KOPT-K1 (cell line): ENCODE measurements around the gene FBXL20.
A peak's percentile ranks its signal among the peaks of the same experiment; 100 is the strongest.

ENCODE experiments used
- H3K27ac ChIP-seq: fragments of 200-600 bp; sonication (generic); 2 replicates; pipeline ENCODE4 v1.5.1; 2016; ENCODE audit warnings: antibody characterized with exemption, mild to moderate bottlenecking, low read depth, low read length; ENCODE audit not compliant: poor library complexity, severe bottlenecking
- H3K36me3 ChIP-seq: fragments of 200-600 bp; sonication (generic); 2 replicates; pipeline ENCODE4 v1.5.1; 2017; ENCODE audit warnings: antibody characterized with exemption, mild to moderate bottlenecking, low read length, moderate library complexity; ENCODE audit not compliant: insufficient read depth
- H3K9me3 ChIP-seq: fragments of 200-600 bp; sonication (generic); 2 replicates; pipeline ENCODE4 v1.5.1; 2017; ENCODE audit warnings: antibody characterized with exemption, low read length, mild to moderate bottlenecking; ENCODE audit not compliant: insufficient read depth, poor library complexity, severe bottlenecking

Gene FBXL20

DNA sequence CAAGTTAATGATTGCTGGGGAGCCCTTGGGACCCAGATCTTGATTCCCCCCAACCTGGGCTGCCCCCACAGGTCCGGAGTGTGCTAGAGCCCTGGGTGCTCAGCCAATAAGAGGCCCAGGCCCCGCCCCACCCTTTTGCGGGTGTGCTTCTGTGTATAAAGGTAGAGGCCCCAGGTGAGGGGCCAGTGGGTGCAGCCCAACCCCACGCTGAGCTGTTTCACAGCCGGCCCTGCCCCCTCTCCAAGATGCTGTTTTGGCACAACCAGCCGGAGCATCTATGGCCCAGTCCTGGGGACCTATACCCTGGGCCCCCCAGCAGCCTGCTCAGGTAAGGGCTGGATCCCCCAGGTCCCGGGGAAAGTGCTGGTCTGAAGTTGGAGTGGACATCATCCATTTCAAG, 163.8 kb downstream of the FBXL20 start:
- Histone ChIP-seq H3K36me3 (no peaks in the 10 kb centered on the region), H3K9me3 (no peaks in the 10 kb centered on the region), H3K27ac (peak overlapping the region; percentile 59)

DNA sequence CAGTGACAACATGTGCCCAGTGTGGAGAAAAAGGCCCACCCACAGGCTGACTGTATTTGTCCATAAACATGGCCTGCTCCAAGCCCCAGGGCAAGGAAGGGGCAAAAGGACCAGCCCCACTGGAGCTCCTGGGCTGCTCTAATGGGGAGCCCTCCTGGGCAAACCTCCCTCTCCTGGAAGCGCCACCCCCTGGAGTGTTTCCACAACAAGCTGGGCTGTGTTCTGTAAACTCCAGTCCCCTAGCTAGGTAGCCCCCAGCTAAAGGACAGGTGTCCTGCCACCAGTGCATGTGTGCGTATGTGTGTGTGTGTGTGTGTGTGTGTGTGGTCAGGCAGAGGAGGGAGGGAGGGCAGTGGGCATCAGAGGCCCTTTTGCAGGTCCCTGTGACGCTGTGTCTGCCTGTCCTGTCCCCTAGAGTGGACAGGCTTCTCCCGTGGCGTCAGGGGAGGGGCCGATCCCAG, 164.4 kb downstream of the FBXL20 start:
- Histone ChIP-seq H3K36me3 (no peaks in the 10 kb centered on the region), H3K9me3 (no peaks in the 10 kb centered on the region), H3K27ac (no peak overlapping the region)

DNA sequence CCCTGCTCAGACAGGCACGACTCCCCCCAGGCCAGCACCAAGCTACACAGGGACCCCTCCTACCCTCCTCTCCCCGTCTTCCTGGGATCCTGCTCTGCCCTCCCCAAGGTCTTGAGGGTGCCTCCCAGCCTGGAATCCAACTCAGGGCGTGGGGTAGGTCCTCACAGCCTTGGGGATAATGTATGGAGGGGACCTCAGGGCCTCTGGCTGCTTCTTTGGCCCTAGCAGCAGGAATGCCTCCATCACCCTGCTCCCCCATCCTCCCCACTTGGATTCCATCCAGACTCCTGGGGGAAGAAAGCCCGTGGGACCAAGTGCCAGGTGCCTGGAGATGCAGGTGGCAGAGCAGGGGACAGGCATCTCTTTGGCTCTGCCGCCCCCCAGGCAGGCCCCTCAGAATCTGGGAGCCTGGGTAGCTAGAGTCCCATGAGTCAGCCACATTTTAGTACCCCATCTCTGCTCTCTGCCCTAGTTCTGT, 164.9 kb downstream of the FBXL20 start:
- no peaks in the 10 kb centered on the region for H3K36me3 ChIP-seq
- H3K9me3 ChIP-seq: no peaks in the 10 kb centered on the region
- H3K27ac ChIP-seq: no peak overlapping the region

DNA sequence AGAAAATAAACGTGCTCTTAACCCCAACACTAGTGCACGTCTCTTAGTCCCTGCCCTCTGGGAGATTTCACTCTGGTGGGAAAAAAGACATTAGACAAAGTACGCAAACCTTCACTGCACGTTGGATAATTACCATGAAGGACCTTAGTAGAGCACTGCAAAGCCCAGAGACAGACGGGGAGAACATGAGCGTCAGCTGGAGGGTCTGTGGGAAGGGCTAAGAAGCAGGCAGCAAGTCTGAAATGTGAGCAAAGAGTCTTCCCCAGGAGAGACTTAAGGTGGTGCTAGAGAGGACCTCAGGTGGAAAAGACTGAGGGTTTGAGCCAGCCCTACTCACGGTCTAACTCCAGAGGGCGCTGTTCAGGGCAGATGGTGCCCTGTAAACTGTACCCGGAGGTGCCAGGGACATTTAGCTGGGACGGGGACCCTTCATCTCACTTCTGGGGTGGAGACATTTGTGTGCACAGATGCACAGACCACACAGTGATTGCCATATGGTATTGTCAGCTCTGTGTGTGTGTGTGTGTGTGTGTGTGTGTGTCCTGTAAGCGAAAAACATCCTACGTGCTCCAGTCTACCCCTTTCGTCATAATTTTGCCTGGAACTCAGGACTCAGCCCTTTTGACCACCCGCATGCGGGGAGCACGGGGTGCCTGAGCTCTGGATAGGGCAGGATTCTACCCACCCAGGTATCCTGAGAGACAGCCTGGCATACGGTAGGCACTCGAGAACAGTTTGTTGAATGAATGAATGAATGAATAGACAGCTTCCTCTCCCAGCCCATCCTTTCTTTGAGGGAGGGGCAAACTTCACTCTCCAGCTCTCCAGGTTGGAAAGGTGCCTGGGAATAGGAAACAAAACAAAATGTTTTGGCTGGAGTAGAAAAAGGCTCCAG, 165.6 kb downstream of the FBXL20 start:
- Histone ChIP-seq H3K36me3 (no peaks in the 10 kb centered on the region), H3K27ac (no peak overlapping the region)

DNA sequence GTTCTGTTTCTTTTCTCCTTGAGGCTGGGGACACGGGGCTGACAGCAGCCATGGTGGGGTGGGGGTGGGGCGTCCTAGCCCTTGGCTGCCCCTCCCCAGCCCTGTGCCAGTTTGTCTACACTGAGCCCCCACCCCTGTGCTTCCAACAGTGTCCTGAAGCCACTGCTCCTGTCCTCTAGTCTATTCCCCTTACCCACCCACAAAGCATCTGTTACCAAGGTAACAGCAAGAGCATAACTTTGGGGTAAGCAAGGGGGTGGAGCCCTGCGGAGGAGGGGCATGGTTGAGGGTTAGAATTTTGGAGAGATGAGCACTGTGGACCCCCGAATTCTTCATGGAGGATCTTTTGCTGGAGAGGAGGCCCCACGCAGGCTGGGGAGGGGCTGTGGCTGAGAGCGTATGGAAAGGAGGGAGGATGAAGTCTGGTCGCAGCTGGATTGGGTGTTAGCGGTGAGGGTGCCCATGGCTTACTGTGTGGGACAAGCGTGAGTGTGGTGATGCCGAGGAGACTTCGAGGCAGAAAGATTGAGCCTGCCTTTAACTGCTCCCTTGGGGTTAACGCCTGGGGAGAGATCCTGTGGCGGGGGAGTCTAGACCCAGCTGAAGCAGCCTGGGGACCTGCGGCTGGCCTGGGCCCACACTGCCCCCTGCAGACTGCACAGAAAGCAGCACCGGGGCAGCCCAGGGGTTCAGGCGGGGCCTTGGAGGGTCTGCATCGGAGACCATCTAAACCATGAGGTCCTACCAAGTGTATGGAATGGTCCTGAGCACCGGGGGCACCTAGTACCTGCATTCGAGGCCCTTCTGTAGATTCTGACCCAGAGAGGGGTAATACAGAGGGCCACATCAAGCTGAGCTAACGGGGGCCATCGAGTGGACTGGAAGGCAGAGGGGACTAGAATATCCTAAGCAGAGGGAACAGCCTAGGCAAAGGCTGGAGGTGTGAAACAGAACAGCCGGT, 169.6 kb downstream of the FBXL20 start:
- H3K9me3 ChIP-seq: no peaks in the 10 kb centered on the region
- H3K36me3 ChIP-seq: no peaks in the 10 kb centered on the region
- no peak overlapping the region for H3K27ac ChIP-seq

More for the DNA sequence above, 165.6 kb downstream of the FBXL20 start:
- H3K9me3 ChIP-seq: no peaks in the 10 kb centered on the region

DNA sequence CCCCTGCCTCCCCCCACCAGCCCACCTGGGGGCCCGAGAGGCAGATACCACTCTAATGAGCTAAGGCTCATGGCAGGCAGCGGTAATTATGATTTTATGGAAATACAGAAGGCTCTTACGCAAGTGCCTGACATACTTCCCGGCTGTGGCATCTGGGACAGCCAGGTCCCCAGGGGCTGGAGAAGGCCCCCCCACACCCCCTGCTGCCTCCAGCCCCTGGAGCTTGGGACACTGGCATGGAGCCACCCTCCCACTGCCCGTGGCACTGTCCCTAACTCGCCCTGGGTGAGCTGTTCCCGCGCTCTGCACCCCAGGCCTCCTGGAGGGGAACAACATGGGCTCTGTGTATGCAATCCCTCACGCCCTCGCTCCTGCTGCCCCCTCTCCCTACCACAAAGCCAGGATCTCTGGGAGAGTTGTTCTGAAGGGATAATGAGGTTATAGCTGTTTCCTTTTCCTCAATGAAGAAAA, 170.3 kb downstream of the FBXL20 start:
- H3K9me3 ChIP-seq: no peaks in the 10 kb centered on the region
- H3K36me3 ChIP-seq: no peaks in the 10 kb centered on the region
- H3K27ac ChIP-seq: no peak overlapping the region

DNA sequence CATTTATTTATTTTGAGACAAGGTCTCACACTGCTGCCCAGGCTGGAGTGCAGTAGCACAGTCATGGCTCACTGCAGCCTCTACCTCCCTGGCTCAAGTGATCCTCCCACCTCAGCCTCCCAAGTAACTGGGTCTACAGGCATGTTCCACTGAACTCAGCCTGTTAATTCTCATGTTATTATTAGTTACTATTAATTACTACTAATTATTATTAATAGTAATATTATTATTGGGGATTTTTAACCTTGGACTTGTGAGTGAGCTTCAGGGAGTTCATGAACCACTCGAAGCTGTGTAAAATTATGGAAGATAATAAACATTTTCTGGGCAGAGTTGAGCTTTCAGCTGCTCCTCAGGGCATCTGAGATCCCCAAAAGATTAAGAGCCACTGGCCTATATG, 171.1 kb downstream of the FBXL20 start:
- Histone ChIP-seq H3K36me3 (no peaks in the 10 kb centered on the region), H3K9me3 (no peaks in the 10 kb centered on the region), H3K27ac (no peak overlapping the region)

DNA sequence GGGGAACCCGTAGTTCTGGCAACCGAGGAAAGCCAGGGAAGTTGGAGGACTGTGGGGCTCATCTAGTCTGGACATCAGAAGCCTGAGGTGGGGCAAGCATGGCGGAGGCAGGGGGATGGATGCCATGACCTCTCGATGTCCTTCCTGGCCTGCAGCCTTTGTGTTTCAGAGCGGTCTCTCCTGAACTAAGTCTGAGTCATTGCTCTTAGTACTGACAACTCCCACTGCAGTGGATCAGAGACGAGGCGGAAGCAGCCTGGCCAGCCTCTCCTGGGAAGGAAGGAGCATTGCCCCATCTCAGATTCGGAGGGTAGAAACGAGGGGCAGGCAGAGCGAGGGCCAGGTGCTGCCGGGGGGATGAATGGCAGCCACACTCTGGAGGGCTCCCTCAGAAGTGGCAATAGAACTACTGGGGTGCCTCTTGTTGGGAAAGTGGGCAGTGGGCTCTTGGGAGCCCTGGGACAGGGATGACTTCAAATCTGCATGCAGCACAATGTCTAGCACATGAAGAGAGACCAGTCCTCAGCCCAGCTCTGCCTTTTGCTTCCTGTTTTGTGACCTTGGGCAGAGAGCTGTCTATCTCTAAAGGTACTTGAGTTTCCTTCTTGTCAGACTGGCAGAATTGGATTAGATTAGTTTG, 172.0 kb downstream of the FBXL20 start:
- H3K9me3 ChIP-seq: no peaks in the 10 kb centered on the region
- no peaks in the 10 kb centered on the region for H3K36me3 ChIP-seq
- H3K27ac ChIP-seq: no peak overlapping the region

DNA sequence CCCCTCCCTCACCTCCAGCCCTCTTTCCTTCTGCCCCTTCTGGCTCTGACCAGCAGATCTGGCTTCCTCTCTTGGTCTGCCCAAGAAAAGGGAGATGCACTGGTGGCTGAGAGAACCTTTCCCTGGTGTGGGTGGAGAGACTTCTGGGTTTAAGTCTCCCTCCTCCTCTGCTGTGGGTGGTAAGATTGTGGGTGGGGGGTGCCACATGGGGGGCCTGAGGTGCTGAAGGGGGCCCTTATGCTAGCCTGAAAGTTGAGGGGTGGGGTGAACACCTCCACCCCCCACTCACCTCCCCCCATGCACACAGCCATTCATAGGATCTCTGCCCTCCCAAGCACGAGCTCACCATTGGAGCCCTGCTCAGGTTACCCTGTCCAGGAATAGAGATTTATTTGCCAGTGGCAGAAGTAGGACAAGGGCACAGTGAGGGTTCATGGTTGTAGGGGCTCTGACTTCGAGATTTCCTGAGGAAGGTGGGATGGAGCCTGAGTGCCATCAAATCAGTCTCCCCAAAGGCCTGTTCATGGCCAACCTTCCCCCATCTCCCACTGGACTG, 174.0 kb downstream of the FBXL20 start:
- no peak overlapping the region for H3K27ac ChIP-seq
- no peaks in the 10 kb centered on the region for H3K9me3 ChIP-seq
- no peaks in the 10 kb centered on the region for H3K36me3 ChIP-seq

DNA sequence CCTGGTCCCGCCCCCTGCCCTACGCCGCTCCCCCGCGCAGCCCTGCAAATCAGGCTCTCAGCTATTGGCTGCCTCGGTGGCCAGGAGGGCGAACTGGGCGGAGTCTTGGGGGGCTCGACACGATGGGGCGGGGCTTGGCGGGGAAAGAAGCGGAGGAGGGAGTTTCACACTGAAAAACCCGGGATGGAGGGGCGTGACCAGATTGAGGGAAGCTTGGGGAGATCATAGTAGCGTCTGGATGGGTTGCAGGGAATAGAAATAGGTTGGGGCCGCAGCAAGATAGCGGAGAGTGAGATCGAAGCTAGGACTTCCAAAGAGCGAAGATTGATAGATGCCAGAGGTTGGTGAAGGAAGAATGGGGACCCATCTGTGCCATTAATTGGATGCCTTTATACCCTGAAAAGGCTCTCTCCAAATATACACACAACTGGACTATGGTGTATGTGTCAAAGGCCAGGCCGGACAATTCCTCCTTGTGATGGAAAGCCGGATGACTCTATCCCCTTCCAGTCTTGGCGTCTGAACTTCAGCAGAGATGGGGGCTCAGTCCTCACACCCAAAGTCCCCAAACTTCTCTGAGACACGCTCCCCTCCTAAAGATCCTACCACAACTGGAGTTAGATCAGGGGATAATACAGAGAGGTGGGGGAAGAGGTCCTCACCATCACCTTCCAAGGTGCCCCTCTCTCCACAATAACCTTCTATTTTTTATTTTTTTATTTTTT, 175.3 kb downstream of the FBXL20 start:
- Histone ChIP-seq H3K27ac (no peak overlapping the region), H3K36me3 (no peaks in the 10 kb centered on the region), H3K9me3 (no peaks in the 10 kb centered on the region)

DNA sequence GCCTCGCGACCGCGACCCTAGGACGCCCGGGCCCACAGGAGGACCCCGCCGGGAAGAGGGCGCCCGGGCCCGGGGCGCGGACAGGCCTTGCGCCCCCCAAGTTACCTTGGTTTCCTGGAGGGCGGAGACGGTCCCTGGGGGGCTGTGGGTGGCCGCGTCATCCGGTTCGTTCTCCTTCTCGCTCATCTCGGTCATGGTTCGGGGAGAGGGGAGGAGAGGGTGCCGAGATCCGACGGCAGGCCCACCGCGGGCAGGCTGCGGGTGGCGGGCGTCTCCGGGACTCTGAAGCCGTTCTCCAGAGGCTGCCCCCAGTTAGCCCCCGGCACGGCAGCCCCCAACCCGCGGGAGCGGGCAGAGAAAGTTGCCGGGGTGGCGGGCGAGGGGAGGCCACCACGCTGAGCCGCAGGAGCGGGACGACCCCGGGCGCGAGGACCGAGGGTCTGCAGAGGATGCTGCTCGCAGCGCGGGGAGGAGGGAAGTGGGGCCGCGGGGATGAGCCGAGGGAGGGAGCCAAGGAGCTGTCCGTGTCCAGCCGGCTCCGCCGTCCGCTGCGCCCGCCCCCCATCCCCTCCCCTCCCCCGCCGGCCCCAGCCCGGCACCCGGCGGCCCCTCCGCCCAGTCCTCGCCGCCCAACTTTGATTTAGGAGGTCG, 176.0 kb downstream of the FBXL20 start, which contains the start of gene STAC2:
STAC2 (minus strand) TSS at position 638 of the 651 bp plus-strand sequence; CDS start at position 195, 443 bp downstream.
- Histone ChIP-seq H3K27ac (no peak within 1 kb of the TSS), H3K9me3 (no peaks in the 10 kb centered on the region), H3K36me3 (no peaks in the 10 kb centered on the region)

DNA sequence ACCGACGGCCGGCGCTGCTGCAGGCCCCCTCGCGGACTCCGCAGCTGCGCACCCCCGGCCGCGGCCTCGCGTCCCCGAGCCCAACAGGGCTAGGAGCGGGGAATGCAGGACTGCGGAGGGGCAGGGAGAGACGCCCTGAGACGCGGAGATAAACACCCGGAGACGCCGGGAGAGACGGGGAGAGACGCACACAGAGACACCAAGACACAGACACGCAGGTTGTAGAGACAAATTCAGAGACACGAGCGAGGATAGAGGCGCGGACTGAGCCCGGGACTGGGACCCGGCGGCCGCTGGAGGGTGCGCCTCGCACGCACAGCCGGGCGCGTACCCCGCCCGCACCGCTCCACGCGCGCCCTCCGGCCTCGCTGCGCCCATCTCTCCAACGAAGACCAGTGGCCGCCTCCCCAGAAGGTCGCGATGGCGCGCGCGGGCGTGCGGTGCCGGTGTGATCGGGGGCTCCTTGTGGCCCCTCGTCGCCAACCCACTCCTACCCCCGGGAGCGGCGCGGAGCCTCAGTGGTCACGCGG, 176.6 kb downstream of the FBXL20 start:
- Histone ChIP-seq H3K27ac (no peak overlapping the region), H3K9me3 (no peaks in the 10 kb centered on the region), H3K36me3 (no peaks in the 10 kb centered on the region)
